Posterior cingulate gyrus (tissue), 11 donors: ENCODE results near the gene PPM1L.
"Not testable (repeated sequence)": the region's sequence is repeated elsewhere in the genome, so short reads cannot be mapped to it uniquely, and the experiment has no call there.

Experiments
- DNase-seq, 10 donors: peaks; one replicate each; pipeline versions ENCODE4 v3.0.0 to v3.0.0-alpha.2; 2020 to 2021; ENCODE audit warnings: mixed read lengths in 3 of 10
- intact Hi-C: fragments of 100-400 bp; cut with DNase I; formaldehyde crosslinking; loops from one replicate; pipeline ENCODE4 v1.15.1; 2023

PPM1L gene

GRCh38 chr3:160963949-160964348 is 207.9 kb downstream of the PPM1L start:
- intact Hi-C loops = no loop called here
- no peak for DNase-seq

- DNase-seq = no peak
- intact Hi-C loops = no loop called here
Observed at GRCh38 chr3:160968761-160969160, 212.7 kb downstream of the PPM1L start.

GRCh38 chr3:160973067-160973809 is 217.2 kb downstream of the PPM1L start:
- intact Hi-C loops = no loop called here
- DNase-seq = no peak

GRCh38 chr3:160977773-160978172 is 221.7 kb downstream of the PPM1L start:
- intact Hi-C loops = no loop called here
- no peak for DNase-seq

GRCh38 chr3:160980740-160981139 is 224.7 kb downstream of the PPM1L start:
- no peak for DNase-seq
- intact Hi-C loops = no loop called here

- DNase-seq = peak in 1 of 10 donors; percentile 6
- intact Hi-C loops = no loop called here
Observed at GRCh38 chr3:160981217-160981938, 225.3 kb downstream of the PPM1L start.

GRCh38 chr3:160982491-160982890 is 226.5 kb downstream of the PPM1L start:
- DNase-seq = no peak

GRCh38 chr3:160983900-160984299 is 227.9 kb downstream of the PPM1L start:
- intact Hi-C loops, DNase-seq: not testable (repeated sequence)

More at GRCh38 chr3:160982491-160982890, 226.5 kb downstream of the PPM1L start:
- intact Hi-C loops = no loop called here

- intact Hi-C loops = no loop called here
- peak in 2 of 10 donors; percentile 7 to 14 for DNase-seq
Observed at GRCh38 chr3:160986069-160986468, 230.0 kb downstream of the PPM1L start.

- no peak for DNase-seq
Observed at GRCh38 chr3:160987982-160988964, 232.2 kb downstream of the PPM1L start.

GRCh38 chr3:160990446-160990845 is 234.4 kb downstream of the PPM1L start:
- intact Hi-C loops = no loop called here
- DNase-seq = no peak

More at GRCh38 chr3:160987982-160988964, 232.2 kb downstream of the PPM1L start:
- intact Hi-C loops = no loop called here

GRCh38 chr3:160992712-160993111 is 236.7 kb downstream of the PPM1L start:
- no peak for DNase-seq
- intact Hi-C loops = no loop called here

GRCh38 chr3:160996811-160997210 is 240.8 kb downstream of the PPM1L start:
- intact Hi-C loops = no loop called here
- DNase-seq = no peak

- DNase-seq = no peak
- intact Hi-C loops = no loop called here
Observed at GRCh38 chr3:160998581-160998980, 242.6 kb downstream of the PPM1L start.

GRCh38 chr3:160999274-160999673 is 243.2 kb downstream of the PPM1L start:
- intact Hi-C loops = no loop called here
- DNase-seq = no peak

- intact Hi-C loops = no loop called here
- DNase-seq = no peak
Observed at GRCh38 chr3:161008086-161008485, 252.1 kb downstream of the PPM1L start.

- DNase-seq, intact Hi-C loops: not testable (repeated sequence)
Observed at GRCh38 chr3:161010151-161010550, 254.1 kb downstream of the PPM1L start.

GRCh38 chr3:161014843-161015749 is 259.1 kb downstream of the PPM1L start:
- intact Hi-C loops = no loop called here
- DNase-seq = no peak

- intact Hi-C loops = no loop called here
- no peak for DNase-seq
Observed at GRCh38 chr3:161016417-161017313, 260.6 kb downstream of the PPM1L start.
